HepG2 (cell line): Measurements from ENCODE around the gene ANLN. TPM values are rescaled to one million over a fixed set of nuclear protein-coding genes. Genes with fewer than 3 reads are reported as not detected.

Experiments
- ATAC-seq: fragments of 200-7000 bp; cut with Tn5 transposase; 3 replicates; pipeline ENCODE4 v1.9.1; 2020; ENCODE audit warnings: mild to moderate bottlenecking, moderate library complexity
- BruUV-seq: library from RNA; stranded (reverse); fragments of 400-500 nt; replicated peaks from 2 replicates; lab custom pipeline; 2021; lab: Mats Ljungman, UMichigan
- CTCF ChIA-PET: fragments of 300-600 bp; formaldehyde crosslinking; extraction: SDS; loops from one replicate; lab custom pipeline; 2021; ENCODE audit warnings: low total read pairs, inconsistent platforms, low intra/inter-chr PET ratio; lab: Yijun Ruan, JAX
- POLR2A ChIA-PET: fragments of 350-600 bp; sonication (Branson Sonifier 250); formaldehyde crosslinking; loops from one replicate; lab custom pipeline; 2020; ENCODE audit warnings: antibody characterized with exemption, inconsistent platforms; lab: Yijun Ruan, JAX
- DNase-seq: peaks from one replicate; pipeline ENCODE4 v3.0.0-alpha.2; 2015; ENCODE audit warnings: low spot score
- FAIRE-seq: peaks from 3 replicates; lab custom pipeline; 2011; peaks lifted over from hg19 to GRCh38; lab: Jason Lieb, UNC
- H2AFZ ChIP-seq: one replicate; pipeline ENCODE4 v1.6.1; 2011; ENCODE audit warnings: low read length, inconsistent platforms
- H3K27ac ChIP-seq: fragments of 300-600 bp; 3 replicates; pipeline ENCODE4 v1.8.0; 2011; ENCODE audit warnings: mixed run types, mild to moderate bottlenecking, mixed read lengths, low read length, inconsistent platforms; ENCODE audit not compliant: insufficient read depth; ENCODE audit errors: extremely low read length
- H3K27me3 ChIP-seq, 2 experiments: fragments of 200-600 bp in 1 of 2; 2 replicates in 1 of 2; 3 replicates in 1 of 2; pipeline versions ENCODE4 v1.6.0 to v1.8.0; 2011; ENCODE audit warnings: low read length in 2 of 2, mild to moderate bottlenecking in 2 of 2, moderate library complexity in 2 of 2, inconsistent platforms in 1 of 2; ENCODE audit not compliant: insufficient read depth in 2 of 2, control insufficient read depth in 1 of 2
- H3K36me3 ChIP-seq, 2 experiments: fragments of 200-600 bp in 1 of 2; replicated peaks in 1 of 2; 2 replicates in 1 of 2; 3 replicates in 1 of 2; pipeline versions ENCODE4 v1.5.1 to v1.8.0; 2011; ENCODE audit warnings: low read length in 2 of 2, inconsistent platforms in 1 of 2; ENCODE audit not compliant: insufficient read depth in 2 of 2, control insufficient read depth in 1 of 2
- H3K4me1 ChIP-seq: 2 replicates; pipeline ENCODE4 v1.5.1; 2012; ENCODE audit warnings: low read length, inconsistent platforms; ENCODE audit not compliant: insufficient read depth
- H3K4me2 ChIP-seq: 2 replicates; pipeline ENCODE4 v1.6.0; 2011; ENCODE audit warnings: low read depth, low read length, inconsistent platforms
- H3K4me3 ChIP-seq, 3 experiments: fragments of 200-600 bp in 1 of 3; sonication (generic), shearing (Covaris generic) in 1 of 3; replicated peaks in 1 of 3; 2 replicates each; pipeline ENCODE4 v1.5.1; 2011 to 2016; ENCODE audit warnings: low read length in 3 of 3, inconsistent platforms in 2 of 3, low read depth in 2 of 3, mild to moderate bottlenecking in 2 of 3, control low read depth in 1 of 3, mixed read lengths in 1 of 3; ENCODE audit not compliant: insufficient read depth in 1 of 3
- H3K79me2 ChIP-seq: one replicate; pipeline ENCODE4 v1.6.1; 2011; ENCODE audit warnings: low read length, inconsistent platforms; ENCODE audit not compliant: insufficient read depth
- H3K9ac ChIP-seq: 2 replicates; pipeline ENCODE4 v1.6.0; 2011; ENCODE audit warnings: mild to moderate bottlenecking, low read depth, low read length, inconsistent platforms; ENCODE audit not compliant: insufficient read depth
- H3K9me3 ChIP-seq: 2 replicates; pipeline ENCODE4 v1.5.1; 2012; ENCODE audit warnings: mild to moderate bottlenecking, low read length
- H4K20me1 ChIP-seq: 2 replicates; pipeline ENCODE4 v1.6.0; 2011; ENCODE audit warnings: inconsistent platforms, mild to moderate bottlenecking, low read length, moderate library complexity; ENCODE audit not compliant: insufficient read depth
- E2F1 ChIP-seq: sonication (generic); formaldehyde crosslinking; IDR thresholded peaks from 2 replicates; pipeline ENCODE4 v1.5.0; 2020; ENCODE audit warnings: missing genetic modification reagents
- ERF ChIP-seq: IDR thresholded peaks from 2 replicates; pipeline ENCODE4 v1.6.1; 2018; ENCODE audit warnings: missing biosample characterization, missing genetic modification reagents
- GABPB1 ChIP-seq: IDR thresholded peaks from 2 replicates; pipeline ENCODE4 v1.6.1; 2016; ENCODE audit warnings: mild to moderate bottlenecking, missing genetic modification reagents, moderate library complexity, missing compliant biosample characterization
- HNRNPH1 ChIP-seq: fragments of 200-400 bp; formaldehyde crosslinking; optimal IDR thresholded peaks from 2 replicates; pipeline ENCODE3; 2017; ENCODE audit warnings: mild to moderate bottlenecking, low read depth, low read length
- MTA1 ChIP-seq: sonication (generic); formaldehyde crosslinking; IDR thresholded peaks from 2 replicates; pipeline ENCODE4 v1.4.0; 2020; ENCODE audit warnings: missing genetic modification reagents, mild to moderate bottlenecking, borderline replicate concordance
- MYNN ChIP-seq: sonication (generic); formaldehyde crosslinking; IDR thresholded peaks from 2 replicates; pipeline ENCODE4 v1.4.0; 2020; ENCODE audit warnings: mild to moderate bottlenecking, low read depth, missing genetic modification reagents
- PHF21A ChIP-seq: sonication (generic); formaldehyde crosslinking; IDR thresholded peaks from 2 replicates; pipeline ENCODE4 v1.5.0; 2020; ENCODE audit warnings: mild to moderate bottlenecking, missing genetic modification reagents
- PRDM10 ChIP-seq: sonication (generic); formaldehyde crosslinking; IDR thresholded peaks from 2 replicates; pipeline ENCODE4 v1.4.0; 2020; ENCODE audit warnings: low read depth, missing genetic modification reagents
- PRMT3 ChIP-seq: sonication (generic); formaldehyde crosslinking; IDR thresholded peaks from 2 replicates; pipeline ENCODE4 v1.8.1; 2022; ENCODE audit warnings: low read depth, mild to moderate bottlenecking, moderate library complexity, missing genetic modification reagents, borderline replicate concordance
- ZNF333 ChIP-seq: sonication (generic); formaldehyde crosslinking; IDR thresholded peaks from 2 replicates; pipeline ENCODE4 v1.4.0; 2020; ENCODE audit warnings: mild to moderate bottlenecking, missing genetic modification reagents, borderline replicate concordance
- ZNF414 ChIP-seq: sonication (generic); formaldehyde crosslinking; IDR thresholded peaks from 2 replicates; pipeline ENCODE4 v1.5.0; 2020; ENCODE audit warnings: missing genetic modification reagents
- ZNF556 ChIP-seq: sonication (generic); formaldehyde crosslinking; IDR thresholded peaks from 2 replicates; pipeline ENCODE4 v1.4.0; 2020; ENCODE audit warnings: mild to moderate bottlenecking, missing genetic modification reagents, borderline replicate concordance
- ZNF7 ChIP-seq: IDR thresholded peaks from 2 replicates; pipeline ENCODE4 v1.6.1; 2016; ENCODE audit warnings: missing biosample characterization, missing genetic modification reagents
- WGBS: methylation state at CpG from one replicate; pipeline ENCODE4 v1.1.6; 2017; ENCODE audit warnings: low lambda C conversion rate; 5-methylcytosine and 5-hydroxymethylcytosine counted together
- in situ Hi-C: cut with HindIII; loops from 2 replicates; pipeline ENCODE4 v1.10.0; 2017; ENCODE audit warnings: low pct_unique_long_range_greater_than_20kb; ENCODE audit not compliant: extremely low pct_ligation_motif_present
- intact Hi-C: fragments of 100-400 bp; cut with micrococcal nuclease; formaldehyde crosslinking; loops from one replicate; pipeline ENCODE4 v1.10.0; 2022; ENCODE audit not compliant: unreplicated experiment
- polyA plus RNA-seq, 8 experiments: library from polyadenylated mRNA; depleted of rRNA in 3 of 8; stranded (reverse) in 7 of 8; unstranded in 1 of 8; fragments of >200 nt; fragmentation: Illumina TruSeq in 4 of 8; extraction: Trizol in 4 of 8; gene quantifications; 2 replicates each; pipeline versions ENCODE4 v1.2.1 to v1.2.3, GENCODE V29; 2011 to 2016; ENCODE audit warnings: low read depth in 4 of 8, missing spikeins in 1 of 8, mixed read lengths in 1 of 8; ENCODE audit not compliant: insufficient read depth in 1 of 8
- total RNA-seq, 5 experiments: library from RNA; depleted of rRNA; stranded (reverse); fragments of >200 nt; fragmentation: Illumina TruSeq; extraction: Trizol; gene quantifications; 2 replicates each; pipeline ENCODE4 v1.2.3, GENCODE V29; 2016; ENCODE audit warnings: low read depth in 1 of 5
- TF ChIP-seq, protein P1 (sequence below): sonication (generic); formaldehyde crosslinking; IDR thresholded peaks from 2 replicates; pipeline ENCODE4 v1.5.0; 2020; ENCODE audit warnings: missing genetic modification reagents
- TF ChIP-seq, protein P2 (sequence below): sonication (generic); formaldehyde crosslinking; IDR thresholded peaks from 2 replicates; pipeline ENCODE4 v1.4.0; 2020; ENCODE audit warnings: missing genetic modification reagents

The ANLN gene
- total and polyA plus RNA-seq, 2 of the 13 experiments (the other 11 are each of a cell fraction or from before 2014, with no cell fraction given) = 20.0 to 72.0 TPM

DNA sequence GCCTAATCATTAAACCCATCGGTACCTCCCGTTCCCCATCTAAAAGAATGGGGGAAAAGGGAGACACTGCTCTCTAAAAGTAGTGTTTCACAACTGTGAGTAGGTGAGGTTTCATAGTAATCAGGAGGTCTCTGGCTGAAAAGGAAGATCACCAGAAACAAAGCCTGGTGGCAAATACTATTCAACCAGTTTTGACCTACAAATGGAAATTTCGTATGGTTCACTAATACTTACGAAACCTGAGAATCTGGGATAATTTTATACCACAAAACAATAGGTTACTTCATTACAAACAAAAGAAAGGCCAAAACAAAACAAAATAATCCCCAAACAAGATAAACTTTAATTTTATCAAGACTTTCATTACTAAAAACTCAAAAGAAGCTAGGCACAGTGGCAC, 28.4 kb upstream of the ANLN start:
- Histone ChIP-seq H3K4me2 (no peak overlapping the region), H2AFZ (no peak overlapping the region), H3K4me1 (peaks cover 33% of the 10 kb centered on the region), H4K20me1 (no peaks in the 10 kb centered on the region), H3K27me3 (no peaks in the 10 kb centered on the region), H3K27ac (no peak overlapping the region), H3K9ac (no peak overlapping the region)
- no TSS peak for BruUV-seq
- in situ Hi-C loops = no loop called here
- WGBS = 99% methylated on average over 4 of the region's 4 CpGs
- FAIRE-seq = no peak
- CTCF ChIA-PET = no interaction called here
- TF ChIP-seq ZNF333 (CRISPR knock-in tag) (no peak), HNRNPH1 (no peak), MTA1 (CRISPR knock-in tag) (no peak), ZNF7 (CRISPR knock-in tag) (no peak), PRMT3 (CRISPR knock-in tag) (no peak), PRDM10 (no peak), ZNF414 (no peak), PHF21A (no peak), GABPB1 (CRISPR knock-in tag) (no peak), ERF (CRISPR knock-in tag) (no peak), ZNF556 (CRISPR knock-in tag) (no peak), E2F1 (CRISPR knock-in tag) (no peak), MYNN (CRISPR knock-in tag) (no peak)
- TF ChIP-seq, protein P1, sequence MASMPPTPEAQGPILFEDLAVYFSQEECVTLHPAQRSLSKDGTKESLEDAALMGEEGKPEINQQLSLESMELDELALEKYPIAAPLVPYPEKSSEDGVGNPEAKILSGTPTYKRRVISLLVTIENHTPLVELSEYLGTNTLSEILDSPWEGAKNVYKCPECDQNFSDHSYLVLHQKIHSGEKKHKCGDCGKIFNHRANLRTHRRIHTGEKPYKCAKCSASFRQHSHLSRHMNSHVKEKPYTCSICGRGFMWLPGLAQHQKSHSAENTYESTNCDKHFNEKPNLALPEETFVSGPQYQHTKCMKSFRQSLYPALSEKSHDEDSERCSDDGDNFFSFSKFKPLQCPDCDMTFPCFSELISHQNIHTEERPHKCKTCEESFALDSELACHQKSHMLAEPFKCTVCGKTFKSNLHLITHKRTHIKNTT = no peak
- TF ChIP-seq, protein P2, sequence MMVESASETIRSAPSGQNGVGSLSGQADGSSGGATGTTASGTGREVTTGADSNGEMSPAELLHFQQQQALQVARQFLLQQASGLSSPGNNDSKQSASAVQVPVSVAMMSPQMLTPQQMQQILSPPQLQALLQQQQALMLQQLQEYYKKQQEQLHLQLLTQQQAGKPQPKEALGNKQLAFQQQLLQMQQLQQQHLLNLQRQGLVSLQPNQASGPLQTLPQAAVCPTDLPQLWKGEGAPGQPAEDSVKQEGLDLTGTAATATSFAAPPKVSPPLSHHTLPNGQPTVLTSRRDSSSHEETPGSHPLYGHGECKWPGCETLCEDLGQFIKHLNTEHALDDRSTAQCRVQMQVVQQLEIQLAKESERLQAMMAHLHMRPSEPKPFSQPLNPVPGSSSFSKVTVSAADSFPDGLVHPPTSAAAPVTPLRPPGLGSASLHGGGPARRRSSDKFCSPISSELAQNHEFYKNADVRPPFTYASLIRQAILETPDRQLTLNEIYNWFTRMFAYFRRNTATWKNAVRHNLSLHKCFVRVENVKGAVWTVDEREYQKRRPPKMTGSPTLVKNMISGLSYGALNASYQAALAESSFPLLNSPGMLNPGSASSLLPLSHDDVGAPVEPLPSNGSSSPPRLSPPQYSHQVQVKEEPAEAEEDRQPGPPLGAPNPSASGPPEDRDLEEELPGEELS (CRISPR knock-in tag) = no peak
- TF ChIP-seq, all 625 proteins: peak for 0
- Histone ChIP-seq H3K36me3 (no peaks in the 10 kb centered on the region), H3K9me3 (no peaks in the 10 kb centered on the region), H3K79me2 (no peaks in the 10 kb centered on the region), H3K4me3 (no peak overlapping the region)
- DNase-seq (no peak), ATAC-seq (no peak)
- intact Hi-C loops = no loop called here
- POLR2A ChIA-PET = no interaction called here
